NCI-H1694 treated with DMSO at 0.1 percent for 48 hours (cell line): Measurements from ENCODE around the gene PTPRO.

Experiments used
- DNase-seq: peaks from one replicate; lab custom pipeline; 2025; lab: John Stamatoyannopoulos, UW

Gene PTPRO

GRCh38 chr12:15350643-15351042 lies 28.3 kb downstream of the PTPRO start:
- DNase-seq = no peak

- DNase-seq = no peak
These were observed 33.5 kb downstream of the PTPRO start for GRCh38 chr12:15355766-15356165.

DNA sequence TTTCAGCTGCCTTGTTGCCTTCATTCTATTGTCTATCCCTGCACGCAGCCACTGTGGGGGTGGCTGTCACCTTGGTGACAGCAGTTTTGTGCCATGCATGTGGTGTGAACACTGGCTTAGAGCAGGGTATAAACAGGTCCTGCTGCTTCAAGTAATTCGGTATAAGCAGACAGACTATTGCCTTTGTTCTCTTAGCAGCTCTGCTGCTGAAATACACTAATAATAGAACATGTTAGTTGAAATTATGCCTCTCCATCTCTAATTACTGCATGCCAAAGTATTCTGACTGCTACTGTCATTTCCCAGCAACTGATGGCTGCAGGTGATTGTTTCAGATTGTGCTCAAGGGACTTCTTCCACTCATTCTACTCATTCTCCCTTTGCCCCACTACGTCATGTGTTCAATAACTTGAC lies 34.6 kb downstream of the PTPRO start:
- DNase-seq = no peak

DNA sequence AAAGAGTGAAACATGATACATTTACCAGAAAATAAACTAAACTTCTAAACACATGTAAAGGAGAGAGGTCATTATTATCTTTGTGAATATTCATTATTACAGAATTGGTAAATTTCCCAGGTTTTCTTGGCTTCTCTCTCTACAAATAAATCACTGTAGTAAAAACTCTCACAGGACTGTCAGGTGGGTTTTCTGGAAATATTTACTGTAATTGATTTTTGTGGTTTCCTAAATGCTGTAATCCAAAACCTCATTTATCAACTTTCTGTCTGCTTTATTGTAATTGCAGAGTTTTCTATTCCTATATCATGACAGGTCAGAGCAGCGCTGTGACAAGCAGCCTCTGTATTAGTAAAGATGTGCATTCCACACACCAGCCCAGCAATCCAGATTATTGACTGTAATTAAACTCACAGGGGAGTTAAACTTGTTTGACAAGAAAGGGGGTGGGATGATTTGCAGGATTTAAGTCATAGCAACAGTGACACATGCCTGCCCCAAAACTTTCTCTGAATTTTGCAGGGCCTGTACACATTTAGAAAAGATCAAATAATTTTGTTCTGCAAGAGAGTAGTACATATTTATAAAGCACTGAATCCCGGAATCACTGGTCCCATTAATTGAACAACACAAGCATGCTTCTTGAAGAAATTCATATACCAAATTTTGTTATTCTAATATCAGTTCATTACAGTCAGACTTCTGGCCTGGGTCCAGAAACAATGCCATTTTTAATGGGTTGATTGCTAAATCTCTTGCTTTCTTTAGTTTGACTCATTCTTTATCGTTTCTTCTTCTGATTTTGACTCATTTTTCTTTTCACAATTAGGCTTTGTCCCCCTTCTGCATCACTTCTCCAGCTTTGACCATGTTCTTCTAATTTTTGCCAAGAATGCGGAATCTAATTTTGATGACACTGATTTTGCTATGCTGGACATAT lies 42.2 kb downstream of the PTPRO start:
- DNase-seq = no peak

DNA sequence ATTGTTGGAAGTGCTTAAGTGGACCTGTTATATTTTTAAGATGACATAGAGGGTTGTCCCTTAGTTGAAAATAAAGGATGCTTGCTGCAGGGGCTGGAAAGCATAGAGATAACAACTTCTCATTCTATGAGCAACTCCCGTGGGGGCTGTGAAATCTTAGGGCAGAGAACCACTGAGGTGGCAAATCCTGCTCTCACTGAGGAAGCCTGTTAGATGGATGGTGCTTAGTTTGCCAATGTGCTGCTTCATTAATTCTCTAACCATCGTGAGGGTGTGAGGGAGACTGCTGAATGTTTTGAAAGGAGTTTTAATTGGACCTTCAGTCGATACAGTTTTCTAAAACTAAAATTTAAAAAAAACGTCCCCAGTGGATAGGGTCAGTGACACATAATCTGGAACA lies 46.5 kb downstream of the PTPRO start:
- DNase-seq = no peak

DNA sequence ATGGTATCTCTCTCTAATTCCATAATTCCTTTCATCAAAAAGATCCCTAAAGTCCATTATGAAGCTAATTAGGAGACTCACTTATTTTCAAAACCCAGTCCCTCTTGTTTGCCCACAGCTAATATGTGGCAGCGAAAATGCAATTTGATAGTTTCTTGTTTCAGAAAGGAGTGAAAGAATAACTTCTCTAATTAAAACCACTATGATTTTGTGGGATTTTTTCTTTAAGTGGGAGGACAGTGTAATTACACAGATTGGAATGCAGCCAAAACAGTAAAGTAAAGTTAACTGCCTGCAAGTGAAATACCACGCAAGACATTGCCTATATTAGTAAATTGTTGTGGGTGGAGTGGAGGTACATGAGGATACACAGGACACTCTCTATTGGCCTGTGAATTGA lies 50.0 kb downstream of the PTPRO start:
- DNase-seq = no peak

DNA sequence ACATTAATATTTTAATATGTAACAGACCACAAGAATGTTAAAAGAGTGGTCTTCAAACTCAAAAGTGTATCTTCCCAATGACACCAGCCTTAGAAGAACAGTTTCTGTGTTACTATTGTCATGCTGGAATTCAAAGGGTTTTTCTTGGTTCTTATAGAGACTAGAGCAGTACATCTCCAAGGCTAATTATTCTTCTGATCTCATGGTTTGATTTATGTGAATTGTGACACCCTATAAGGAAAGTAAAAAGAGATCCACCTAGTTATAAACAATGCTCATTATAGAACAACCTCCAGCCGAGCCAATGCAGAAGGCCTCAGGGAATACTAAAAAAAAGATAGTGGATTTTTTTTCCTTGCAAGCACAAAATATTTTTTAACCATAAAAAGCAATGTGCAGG lies 65.5 kb downstream of the PTPRO start:
- DNase-seq = no peak

- DNase-seq = no peak
These were observed 67.3 kb downstream of the PTPRO start for GRCh38 chr12:15389561-15389960.

DNA sequence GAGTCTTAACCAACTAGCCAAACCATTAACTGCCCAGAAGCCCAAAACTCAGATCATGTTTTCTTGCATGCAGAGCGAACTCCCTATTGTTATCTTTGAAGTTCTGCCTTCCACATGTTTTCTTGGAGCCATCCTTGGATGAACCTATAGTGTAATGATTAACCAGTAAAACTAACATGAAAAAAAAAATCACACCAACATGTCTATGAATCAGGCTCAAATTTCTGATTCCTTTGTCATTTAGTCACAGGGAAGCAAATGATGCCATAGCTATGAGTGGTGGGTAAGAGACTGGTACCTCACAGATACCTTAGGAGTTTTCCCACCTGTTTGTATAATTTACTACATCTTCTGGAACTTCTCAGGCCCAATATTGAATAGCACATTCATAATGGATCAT lies 70.7 kb downstream of the PTPRO start:
- DNase-seq = no peak

DNA sequence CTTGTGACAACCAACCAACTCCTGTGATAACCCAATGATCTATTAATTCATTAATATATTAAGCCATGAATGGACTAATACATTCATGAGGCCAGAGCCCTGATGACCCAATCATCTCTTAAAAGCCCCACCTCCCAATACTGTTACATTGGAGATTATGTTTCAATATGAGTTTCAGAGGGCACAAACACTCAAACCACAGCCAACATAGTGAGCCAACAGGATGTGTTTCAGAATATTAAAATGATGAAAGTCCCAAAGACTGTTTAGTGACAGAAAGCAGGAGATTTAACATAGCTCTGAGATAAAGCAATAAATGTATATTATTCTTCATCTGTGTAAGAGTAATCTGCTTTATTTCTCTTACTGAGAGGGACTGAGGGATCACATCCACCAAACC lies 71.7 kb downstream of the PTPRO start:
- no peak for DNase-seq

DNA sequence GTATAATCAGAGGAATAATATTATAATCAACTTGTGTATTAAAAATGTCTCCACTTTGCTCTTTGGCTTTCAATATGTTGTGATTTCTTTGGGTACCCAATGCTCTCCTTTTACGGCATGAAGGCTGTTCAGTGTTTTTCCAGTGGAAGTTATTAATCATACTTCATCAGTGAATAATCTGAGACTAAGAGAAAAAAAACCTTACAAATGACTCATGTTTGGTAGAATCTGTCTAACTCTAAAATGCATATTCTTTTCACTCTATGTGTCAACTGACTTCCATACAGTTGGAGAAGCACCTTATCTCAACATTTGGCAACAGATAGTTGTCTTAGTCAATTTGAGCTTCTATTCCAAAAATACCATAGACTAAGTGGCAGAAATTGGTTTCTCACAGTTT lies 82.2 kb downstream of the PTPRO start:
- DNase-seq = no peak

GRCh38 chr12:15405606-15406005 lies 83.3 kb downstream of the PTPRO start:
- no peak for DNase-seq

- DNase-seq = no peak
These were observed 84.7 kb downstream of the PTPRO start for GRCh38 chr12:15407025-15407424.

- DNase-seq = no peak
These were observed 89.5 kb downstream of the PTPRO start for GRCh38 chr12:15411842-15412241.

GRCh38 chr12:15417691-15418090 lies 95.4 kb downstream of the PTPRO start:
- DNase-seq = no peak

DNA sequence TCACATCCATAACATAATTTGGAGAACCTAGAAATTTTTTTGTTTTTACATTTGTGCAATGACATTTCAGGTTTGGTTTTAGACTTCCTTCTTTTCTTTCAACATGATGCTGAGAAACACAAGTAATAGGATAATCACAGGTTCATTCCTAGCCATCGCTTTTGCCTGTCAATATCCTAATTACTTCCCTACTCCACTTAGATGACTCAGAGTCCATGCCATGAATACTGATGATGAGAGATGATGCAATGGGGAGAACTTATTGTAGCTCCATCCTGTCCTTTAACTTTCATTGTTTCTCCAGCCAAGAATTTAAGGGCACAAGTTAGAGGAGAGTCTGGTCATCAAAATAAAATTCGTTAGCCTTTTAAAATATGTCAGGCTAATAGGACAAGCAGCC lies 101.3 kb downstream of the PTPRO start:
- no peak for DNase-seq

DNA sequence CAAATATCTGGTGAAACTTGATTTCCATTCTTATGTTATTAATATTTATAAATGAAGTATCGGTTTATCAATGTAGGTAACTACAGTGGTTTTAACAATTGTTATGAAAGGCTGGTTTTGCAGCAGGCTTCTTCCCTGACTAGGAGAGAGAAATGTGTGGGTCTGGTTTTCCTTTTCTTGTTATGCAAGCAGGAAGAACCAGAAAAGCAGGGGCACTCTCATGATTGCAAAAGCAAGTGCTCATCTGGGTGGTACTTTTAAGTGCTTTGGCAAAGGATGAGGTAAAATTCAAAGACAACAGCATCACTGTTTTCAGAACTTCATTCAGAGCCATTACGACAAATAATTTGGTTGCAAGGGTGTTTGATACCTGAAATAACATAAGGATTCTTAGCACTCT lies 105.6 kb downstream of the PTPRO start:
- no peak for DNase-seq

GRCh38 chr12:15428632-15429031 lies 106.3 kb downstream of the PTPRO start:
- no peak for DNase-seq

GRCh38 chr12:15429262-15429661 lies 107.0 kb downstream of the PTPRO start:
- DNase-seq = no peak

GRCh38 chr12:15435597-15435996 lies 113.3 kb downstream of the PTPRO start:
- no peak for DNase-seq

DNA sequence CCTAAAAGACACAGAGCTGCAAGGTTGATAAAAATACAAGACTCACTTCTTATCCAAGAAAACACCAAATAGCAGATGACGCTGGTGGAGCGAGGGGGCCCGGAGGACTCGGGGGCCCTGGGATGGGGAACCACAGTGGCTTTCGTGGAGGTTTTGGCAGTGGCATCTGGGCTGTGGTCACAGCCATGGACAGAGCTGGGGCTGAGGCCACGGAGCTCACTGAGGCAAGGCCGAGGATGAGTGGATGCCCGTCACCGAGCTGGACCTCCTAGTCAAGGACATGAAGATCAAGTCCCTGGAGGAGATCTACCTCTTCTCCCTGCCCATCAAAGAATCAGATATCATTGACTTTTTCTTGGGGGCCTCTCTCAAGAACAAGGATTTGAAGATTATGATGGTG lies 117.2 kb downstream of the PTPRO start:
- no peak for DNase-seq

DNA sequence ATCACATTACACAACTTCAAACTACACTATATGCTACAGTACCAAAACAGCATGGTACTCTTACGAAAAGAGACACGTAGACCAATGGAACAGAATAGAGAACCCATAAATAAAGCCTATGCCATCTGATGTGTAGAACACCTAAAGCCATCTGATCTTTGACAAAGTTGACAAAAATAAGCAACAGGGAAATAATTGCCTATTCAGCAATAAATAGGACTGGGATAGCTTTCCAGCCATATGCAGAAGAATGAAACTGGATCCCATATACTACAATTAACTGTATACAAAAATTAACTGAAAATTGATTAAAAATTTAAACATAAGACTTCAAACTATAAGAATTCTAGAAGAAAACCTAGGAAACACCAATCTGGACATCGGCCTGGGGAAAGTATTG lies 120.7 kb downstream of the PTPRO start:
- DNase-seq = no peak

GRCh38 chr12:15443611-15444010 lies 121.3 kb downstream of the PTPRO start:
- DNase-seq = no peak

GRCh38 chr12:15444523-15444922 lies 122.2 kb downstream of the PTPRO start:
- DNase-seq = no peak
